Endothelial cell of hepatic sinusoid (primary cell): ENCODE measurements around the gene ZNF740.

Source experiments
- in situ Hi-C: cut with HindIII; loops from 2 replicates; pipeline ENCODE4 v1.10.0; 2017; ENCODE audit warnings: low sequenced_read_pairs

The ZNF740 gene

GRCh38 chr12:53222170-53222721 is 41.7 kb downstream of the ZNF740 start:
- in situ Hi-C loops = no loop called here

- in situ Hi-C loops = no loop called here
These were observed 42.3 kb downstream of the ZNF740 start for GRCh38 chr12:53222806-53223261.

GRCh38 chr12:53223389-53224060 is 43.0 kb downstream of the ZNF740 start:
- in situ Hi-C loops = no loop called here

- in situ Hi-C loops = no loop called here
These were observed 43.8 kb downstream of the ZNF740 start for GRCh38 chr12:53224061-53224896.

- in situ Hi-C loops = no loop called here
These were observed 44.5 kb downstream of the ZNF740 start for GRCh38 chr12:53224897-53225634.

- in situ Hi-C loops = no loop called here
These were observed 45.3 kb downstream of the ZNF740 start for GRCh38 chr12:53225635-53226424.

GRCh38 chr12:53226815-53227214 is 46.3 kb downstream of the ZNF740 start:
- in situ Hi-C loops = no loop called here

GRCh38 chr12:53227341-53227740 is 46.8 kb downstream of the ZNF740 start:
- in situ Hi-C loops = no loop called here

GRCh38 chr12:53227836-53228235 is 47.3 kb downstream of the ZNF740 start:
- in situ Hi-C loops = no loop called here

GRCh38 chr12:53229454-53229853 is 48.9 kb downstream of the ZNF740 start:
- in situ Hi-C loops = no loop called here

GRCh38 chr12:53230108-53230845 is 49.8 kb downstream of the ZNF740 start:
- in situ Hi-C loops = no loop called here

- in situ Hi-C loops = no loop called here
These were observed 51.1 kb downstream of the ZNF740 start for GRCh38 chr12:53231671-53231920.

GRCh38 chr12:53231921-53232645 is 51.6 kb downstream of the ZNF740 start, which contains the start of gene RARG:
RARG (minus strand) TSS chr12:53232209; CDS start chr12:53227545, 4,664 bp downstream.
- in situ Hi-C loops = no loop called here

- in situ Hi-C loops = no loop called here
These were observed 52.3 kb downstream of the ZNF740 start for GRCh38 chr12:53232646-53233461.

- in situ Hi-C loops = no loop called here
These were observed 53.2 kb downstream of the ZNF740 start for GRCh38 chr12:53233671-53234121.

GRCh38 chr12:53234271-53234914 is 53.9 kb downstream of the ZNF740 start:
- in situ Hi-C loops = no loop called here

GRCh38 chr12:53235164-53235563 is 54.6 kb downstream of the ZNF740 start:
- in situ Hi-C loops = no loop called here
